GM12878 (cell line): ENCODE data around the gene CD164L2. TPM values are rescaled to one million over a fixed set of nuclear protein-coding genes. Genes with fewer than 3 reads are reported as not detected.

Experiments used
- ATAC-seq: fragments of 200-7000 bp; cut with Tn5 transposase; 3 replicates; pipeline ENCODE4 v1.9.1; 2020; ENCODE audit warnings: mild to moderate bottlenecking, moderate library complexity
- BruUV-seq: library from RNA; stranded (reverse); fragments of 400-500 nt; replicated peaks from 2 replicates; lab custom pipeline; 2021; lab: Mats Ljungman, UMichigan
- CTCF ChIA-PET: fragments of 300-600 bp; sonication (Branson Sonifier 250); formaldehyde crosslinking; extraction: SDS; loops from one replicate; lab custom pipeline; 2021; ENCODE audit warnings: inconsistent platforms; lab: Yijun Ruan, JAX
- POLR2A ChIA-PET: fragments of 350-600 bp; formaldehyde crosslinking; extraction: SDS; loops from one replicate; lab custom pipeline; 2021; ENCODE audit warnings: inconsistent platforms; lab: Charles Lee
- RAD21 ChIA-PET: fragments of 300-600 bp; sonication (Branson Sonifier 250); formaldehyde crosslinking; loops from one replicate; lab custom pipeline; 2023; ENCODE audit warnings: antibody characterized with exemption; ENCODE audit not compliant: unreplicated experiment; lab: Charles Lee
- SMC1A ChIA-PET: fragments of 300-600 bp; sonication (Branson Sonifier 250); formaldehyde crosslinking; loops from one replicate; lab custom pipeline; 2023; ENCODE audit not compliant: unreplicated experiment, uncharacterized antibody; lab: Charles Lee
- DNase-seq: peaks from one replicate; pipeline ENCODE4 v3.0.0-alpha.2; 2011; ENCODE audit warnings: low read depth, low spot score
- FAIRE-seq: peaks from 3 replicates; lab custom pipeline; 2011; peaks lifted over from hg19 to GRCh38; lab: Jason Lieb, UNC
- H2AFZ ChIP-seq: 2 replicates; pipeline ENCODE4 v1.6.0; 2011; ENCODE audit warnings: low read depth, low read length, control low read depth; ENCODE audit not compliant: control insufficient read depth
- H3K27ac ChIP-seq: 2 replicates; pipeline ENCODE4 v1.5.1; 2011; ENCODE audit warnings: control low read depth; ENCODE audit not compliant: control insufficient read depth, insufficient read depth
- H3K27me3 ChIP-seq, 2 experiments: replicated peaks in 1 of 2; 2 replicates each; pipeline versions ENCODE4 v1.6.0 to v1.6.1; 2011; ENCODE audit warnings: low read length in 1 of 2; ENCODE audit not compliant: control insufficient read depth in 2 of 2, insufficient read depth in 2 of 2
- H3K36me3 ChIP-seq, 2 experiments: 2 replicates each; pipeline ENCODE4 v1.5.1; 2011; ENCODE audit warnings: low read length in 1 of 2; ENCODE audit not compliant: control insufficient read depth in 2 of 2, insufficient read depth in 2 of 2
- H3K4me1 ChIP-seq: 2 replicates; pipeline ENCODE4 v1.6.1; 2011; ENCODE audit warnings: mild to moderate bottlenecking, low read length, moderate library complexity, mixed read lengths; ENCODE audit not compliant: control insufficient read depth, insufficient read depth
- H3K4me2 ChIP-seq: 2 replicates; pipeline ENCODE4 v1.6.0; 2011; ENCODE audit warnings: control low read depth; ENCODE audit not compliant: control insufficient read depth, insufficient read depth
- H3K4me3 ChIP-seq: fragments of 200-600 bp; sonication (generic); 2 replicates; pipeline ENCODE4 v1.5.1; 2016
- H3K79me2 ChIP-seq: 2 replicates; pipeline ENCODE4 v1.6.0; 2011; ENCODE audit warnings: low read length; ENCODE audit not compliant: control insufficient read depth, insufficient read depth
- H3K9ac ChIP-seq: 2 replicates; pipeline ENCODE4 v1.8.0; 2011; ENCODE audit warnings: low read length, control low read depth, mixed read lengths; ENCODE audit not compliant: control insufficient read depth, insufficient read depth
- H3K9me3 ChIP-seq: replicated peaks from 3 replicates; pipeline ENCODE4 v1.5.1; 2011; ENCODE audit warnings: mild to moderate bottlenecking, low read length; ENCODE audit not compliant: control insufficient read depth, insufficient read depth
- H4K20me1 ChIP-seq: 2 replicates; pipeline ENCODE4 v1.6.0; 2011; ENCODE audit not compliant: control insufficient read depth, insufficient read depth
- CTCF ChIP-seq, 3 experiments: IDR thresholded peaks in 2 of 3; conservative IDR thresholded peaks in 1 of 3; 2 replicates each; pipeline ENCODE4 v1.5.1; 2011; ENCODE audit warnings: low read depth in 3 of 3, low read length in 3 of 3, mild to moderate bottlenecking in 3 of 3, control low read depth in 2 of 3, moderate library complexity in 2 of 3, inconsistent platforms in 1 of 3, mixed read lengths in 1 of 3; ENCODE audit not compliant: control insufficient read depth in 2 of 3, insufficient read depth in 1 of 3; ENCODE audit errors: extremely low read depth in 1 of 3
- GABPA ChIP-seq: IDR thresholded peaks from 2 replicates; pipeline ENCODE4 v1.6.1; 2014; ENCODE audit warnings: antibody characterized with exemption, low read depth, mild to moderate bottlenecking, inconsistent platforms
- HDAC2 ChIP-seq: fragments of 200-600 bp; sonication (generic); IDR thresholded peaks from 2 replicates; pipeline ENCODE4 v1.6.1; 2017
- IRF3 ChIP-seq: fragments of 450-650 bp; IDR thresholded peaks from 2 replicates; pipeline ENCODE4 v1.6.1; 2014; ENCODE audit warnings: mild to moderate bottlenecking
- RAD21 ChIP-seq: IDR thresholded peaks from 2 replicates; pipeline ENCODE4 v1.6.1; 2011; ENCODE audit warnings: mild to moderate bottlenecking, low read depth, low read length, moderate library complexity; ENCODE audit not compliant: insufficient read depth
- SMC3 ChIP-seq: IDR thresholded peaks from 2 replicates; pipeline ENCODE4 v1.6.1; 2011; ENCODE audit warnings: low read length, improper control_type of control experiment, borderline replicate concordance
- SPI1 ChIP-seq: IDR thresholded peaks from 2 replicates; pipeline ENCODE4 v1.6.1; 2011; ENCODE audit warnings: low read depth, mild to moderate bottlenecking, low read length, moderate library complexity, borderline replicate concordance; ENCODE audit not compliant: insufficient read depth
- WGBS: methylation state at CpG from one replicate; pipeline ENCODE4 v1.1.6; 2016; ENCODE audit warnings: low lambda C conversion rate; ENCODE audit not compliant: insufficient replicate concordance, insufficient coverage; ENCODE audit errors: missing lambda C conversion rate; 5-methylcytosine and 5-hydroxymethylcytosine counted together
- in situ Hi-C: fragments of 300-500 bp; cut with MboI; formaldehyde crosslinking; loops from 9 replicates; pipeline ENCODE4 v1.14.3; 2018; ENCODE audit warnings: mixed read lengths
- intact Hi-C: fragments of 100-400 bp; cut with micrococcal nuclease; formaldehyde crosslinking; loops from one replicate; pipeline ENCODE4 v1.14.2; 2022; ENCODE audit not compliant: unreplicated experiment
- polyA plus RNA-seq, 11 experiments: library from polyadenylated mRNA; depleted of rRNA in 4 of 11; unstranded in 6 of 11; stranded (reverse) in 5 of 11; fragments of >200 nt; fragmentation: Nextera tagmentation in 4 of 11; fragmentation: Illumina TruSeq in 1 of 11; extraction: Ambion mirVana in 4 of 11; extraction: Trizol in 1 of 11; gene quantifications; 1 replicate in 1 of 11; 2 replicates in 10 of 11; pipeline versions ENCODE4 v1.2.1 to v1.2.3, GENCODE V29; 2011 to 2016; ENCODE audit warnings: inconsistent platforms in 2 of 11, missing spikeins in 2 of 11, low read depth in 1 of 11
- total RNA-seq, 4 experiments: library from RNA; depleted of rRNA in 3 of 4; stranded (reverse); fragments of >200 nt in 3 of 4; fragmentation: Illumina TruSeq in 1 of 4; extraction: Trizol in 1 of 4; gene quantifications; 2 replicates each; pipeline versions ENCODE4 v1.2.1 to v1.2.3, GENCODE V29; 2013 to 2021

Gene CD164L2
- total and polyA plus RNA-seq, 10 of the 15 experiments (the other 5 are each of a cell fraction or from before 2014, with no cell fraction given) = not detected

- BruUV-seq = no TSS peak
- DNase-seq = no peak
- Histone ChIP-seq H3K36me3 (peaks cover 6 to 16% of the 10 kb centered on the region in 2 experiments), H3K4me3 (peak overlapping the region; percentile 12; the same call in 1 of the 2 replicates), H2AFZ (no peak overlapping the region)
- SMC1A ChIA-PET = interaction anchor here (0.6 to 22.2 kb wide), 7 partner anchors 12 to 234 kb away, joined by 3 to 470 read pairs (median 13); no protein-coding TSS in a partner anchor
- no peak for TF ChIP-seq GABPA
- TF ChIP-seq SMC3 = no peak
- TF ChIP-seq, all 136 proteins: peak for 0
- in situ Hi-C loops (no loop called here), intact Hi-C loops (no loop called here)
- no peaks in the 10 kb centered on the region for H3K27me3 ChIP-seq
- peak overlapping the region; percentile 59 for H3K27ac ChIP-seq
- ChIA-PET CTCF (interaction anchor here (1.0 to 18.9 kb wide), 6 partner anchors 8 to 50 kb away, joined by 3 to 240 read pairs (median 8); no protein-coding TSS in a partner anchor), POLR2A (interaction anchor here (0.8 to 5.4 kb wide), 4 partner anchors 12 to 85 kb away, joined by 3 to 43 read pairs (median 4); no protein-coding TSS in a partner anchor), RAD21 (interaction anchor here (1.0 to 6.3 kb wide), 7 partner anchors 9 to 174 kb away, joined by 3 to 47 read pairs (median 5); no protein-coding TSS in a partner anchor)
- peak overlapping the region; percentile 17; the same call in 1 of the 2 replicates for H3K4me2 ChIP-seq
- H3K9ac ChIP-seq = no peak overlapping the region
- ATAC-seq (no peak; the same call in 2 of the 3 replicates), FAIRE-seq (no peak)
- H4K20me1 ChIP-seq = no peaks in the 10 kb centered on the region
- H3K4me1 ChIP-seq = peaks cover 80% of the 10 kb centered on the region
- no peaks in the 10 kb centered on the region for H3K9me3 ChIP-seq
- H3K79me2 ChIP-seq = peaks cover 89% of the 10 kb centered on the region
- 51% methylated on average over 2 of the region's 2 CpGs for WGBS
These were observed 48.4 kb upstream of the CD164L2 start for GRCh38 chr1:27431601-27431940.

GRCh38 chr1:27430903-27431600, 47.9 kb upstream of the CD164L2 start:
- Histone ChIP-seq H3K36me3 (peaks cover 6 to 21% of the 10 kb centered on the region in 2 experiments), H3K9ac (peak overlapping the region; percentile 32; the same call in 1 of the 2 replicates), H3K4me3 (peak overlapping the region; percentile 12; the same call in 1 of the 2 replicates), H3K4me1 (peaks cover 76% of the 10 kb centered on the region), H3K27me3 (no peaks in the 10 kb centered on the region), H3K9me3 (no peaks in the 10 kb centered on the region), H3K79me2 (peaks cover 87% of the 10 kb centered on the region)
- in situ Hi-C loops = no loop called here
- intact Hi-C loops = no loop called here
- BruUV-seq = no TSS peak
- ChIA-PET CTCF (interaction anchor here (0.5 to 18.9 kb wide), 17 partner anchors 9 to 232 kb away, joined by 3 to 240 read pairs (median 5); partner anchors contain the start of gene MAP3K6), POLR2A (interaction anchor here (0.6 to 5.4 kb wide), 14 partner anchors 8 to 255 kb away, joined by 3 to 43 read pairs (median 4); no protein-coding TSS in a partner anchor)
- FAIRE-seq = no peak
- TF ChIP-seq IRF3 (0 out of 2 replicates have a peak, but pooled peaks have one; percentile 12), RAD21 (0 out of 2 replicates have a peak, but pooled peaks have one; percentile 7), HDAC2 (no peak), CTCF (IDR thresholded peaks at IDR 0.05 in 2 of 3, conservative IDR thresholded peaks at IDR 0.05 in 1 of 3; ENCODE audit: control insufficient read depth in 2 of 3, extremely low read depth in 1 of 3, insufficient read depth in 1 of 3, low read depth in 3 of 3, low read length in 3 of 3) (0 out of 6 replicates have a peak, but pooled peaks of 1 of the 3 experiments have one; percentile 1), SPI1 (peak; percentile 71)
- TF ChIP-seq, all 136 proteins: peak for 4
- DNase-seq = no peak
- Histone ChIP-seq H3K4me2 (peak overlapping the region; percentile 17), H3K27ac (peak overlapping the region; percentile 59), H4K20me1 (no peaks in the 10 kb centered on the region), H2AFZ (no peak overlapping the region)
- ChIA-PET RAD21 (interaction anchor here (0.8 to 6.3 kb wide), 17 partner anchors 9 to 175 kb away, joined by 3 to 47 read pairs (median 4); partner anchors contain the start of gene WASF2), SMC1A (interaction anchor here (0.6 to 22.2 kb wide), 10 partner anchors 11 to 234 kb away, joined by 3 to 470 read pairs (median 10); partner anchors contain the start of gene WASF2)
- ATAC-seq = peak; percentile 63
- 6% methylated on average over 1 of the region's 1 CpG for WGBS
